Measurements from ENCODE around the gene ASB5. TPM values are rescaled to one million over a fixed set of nuclear protein-coding genes. Genes with fewer than 3 reads are reported as not detected.

ASB5 gene
- total RNA-seq, 1 donor from 2014 or later: 0.90 TPM

DNA sequence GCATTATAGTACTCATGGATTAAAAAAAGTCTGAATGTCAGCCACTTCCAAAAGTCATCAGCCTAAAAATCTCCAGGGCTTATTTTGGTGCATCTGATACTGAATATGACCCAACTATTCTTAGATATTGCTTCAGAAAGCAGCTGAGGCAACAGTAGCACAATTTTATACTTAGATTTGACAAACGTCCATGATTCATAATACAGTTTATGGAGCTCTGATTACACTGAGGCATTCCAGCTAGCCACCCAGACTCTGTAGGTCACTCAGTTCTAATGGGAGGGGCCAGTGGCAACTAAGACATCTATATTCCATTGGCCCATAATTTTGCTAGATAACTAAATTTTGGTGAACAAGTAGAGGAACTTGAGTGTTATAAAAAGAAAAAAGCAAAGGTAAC is 84.0 kb downstream of the ASB5 start:
- Mint-ChIP-seq H3K27me3 (ENCODE audit: low read depth) (no peaks in the 10 kb centered on the region), H3K4me3 (ENCODE audit: unreplicated experiment) (no peak overlapping the region), H3K27ac (ENCODE audit: unreplicated experiment) (peak overlapping the region; percentile 92), H3K4me1 (ENCODE audit: low read depth) (peaks cover 28% of the 10 kb centered on the region), H3K36me3 (ENCODE audit: low read depth) (no peaks in the 10 kb centered on the region), H3K9me3 (ENCODE audit: low read depth) (no peaks in the 10 kb centered on the region)
- no peak for DNase-seq (ENCODE audit: low spot score)
- no peak for TF ChIP-seq CTCF (IDR thresholded peaks at IDR 0.05)

Other genes with a start within 250 kb of the ASB5 start
- 0.31 to 0.85 TPM (median 0.50 TPM) in 3 replicates for gene WDR17, start 203.4 kb downstream of the ASB5 start, total RNA-seq
- 0.49 TPM in 1 of 3 replicates, not detected in the others for gene SPATA4, start 73.6 kb downstream of the ASB5 start, total RNA-seq
- 114 to 154 TPM (median 122 TPM) in 3 replicates for gene SPCS3, start 50.7 kb upstream of the ASB5 start, total RNA-seq

Measured in chondrocyte (in vitro differentiated cells).